ENCODE data around the gene AKR1A1.
"Not testable (repeated sequence)": the region's sequence is repeated elsewhere in the genome, so short reads cannot be mapped to it uniquely, and the experiment has no call there.

AKR1A1 gene

DNA sequence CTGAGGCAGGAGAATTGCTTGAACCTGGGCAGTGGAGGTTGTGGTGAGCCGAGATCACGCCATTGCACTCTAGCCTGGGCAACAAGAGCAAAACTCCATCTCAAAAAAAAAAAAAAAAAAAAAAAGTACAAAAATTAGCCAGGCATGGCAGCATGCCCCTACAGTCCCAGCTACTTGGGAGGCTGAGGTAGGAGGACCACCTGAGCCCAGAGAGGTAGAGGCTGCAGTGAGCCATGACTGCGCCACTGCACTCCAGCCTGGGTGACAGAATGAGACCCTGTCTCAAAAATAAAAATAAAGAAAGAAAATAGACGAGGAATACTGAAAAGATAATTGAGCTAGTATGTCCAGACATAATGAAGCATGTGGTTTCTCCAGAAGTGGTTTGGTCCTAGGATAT lies 32.3 kb upstream of the AKR1A1 start:
- H3K4me1 ChIP-seq (ENCODE audit: insufficient read depth, low read length); H3K9me3 ChIP-seq (ENCODE audit: control insufficient read depth, insufficient read depth, low read length); H3K9ac ChIP-seq (ENCODE audit: low read depth, low read length): not testable (repeated sequence)
- peaks cover 40% of the 10 kb centered on the region for H3K36me3 ChIP-seq (ENCODE audit: insufficient read depth, low read length)

GRCh38 chr1:45518910-45519309 lies 31.7 kb upstream of the AKR1A1 start:
- Histone ChIP-seq H3K36me3 (ENCODE audit: insufficient read depth, low read length) (peaks cover 40% of the 10 kb centered on the region), H3K4me1 (ENCODE audit: insufficient read depth, low read length) (0 out of 2 replicates have a peak, but pooled peaks cover 4% of the 10 kb centered on the region), H3K9ac (ENCODE audit: low read depth, low read length) (peak overlapping the region; percentile 2; the same call in 1 of the 2 replicates), H3K9me3 (ENCODE audit: control insufficient read depth, insufficient read depth, low read length) (no peaks in the 10 kb centered on the region)

DNA sequence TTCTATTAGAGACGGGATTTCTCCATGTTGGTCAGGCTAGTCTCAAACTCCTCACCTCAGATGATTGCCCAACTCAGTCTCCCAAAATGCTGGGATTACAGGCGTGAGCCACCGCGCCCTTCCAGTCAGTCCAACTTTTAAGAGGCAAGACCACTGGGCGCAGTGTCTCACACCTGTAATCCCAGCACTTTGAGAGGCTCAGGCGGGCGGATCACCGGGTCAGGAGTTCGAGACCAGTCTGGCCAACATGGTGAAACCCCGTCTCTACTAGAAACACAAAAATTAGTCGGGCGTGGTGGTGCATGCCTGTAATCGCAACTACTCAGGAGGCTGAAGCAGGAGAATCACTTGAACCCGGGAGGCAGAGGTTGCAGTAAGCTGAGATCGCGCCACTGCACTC lies 30.9 kb upstream of the AKR1A1 start:
- peak overlapping the region; percentile 96; the same call in 1 of the 2 replicates for H3K9ac ChIP-seq (ENCODE audit: low read depth, low read length)
- H3K4me1 ChIP-seq (ENCODE audit: insufficient read depth, low read length); H3K9me3 ChIP-seq (ENCODE audit: control insufficient read depth, insufficient read depth, low read length): not testable (repeated sequence)
- H3K36me3 ChIP-seq (ENCODE audit: insufficient read depth, low read length): peaks cover 31% of the 10 kb centered on the region

DNA sequence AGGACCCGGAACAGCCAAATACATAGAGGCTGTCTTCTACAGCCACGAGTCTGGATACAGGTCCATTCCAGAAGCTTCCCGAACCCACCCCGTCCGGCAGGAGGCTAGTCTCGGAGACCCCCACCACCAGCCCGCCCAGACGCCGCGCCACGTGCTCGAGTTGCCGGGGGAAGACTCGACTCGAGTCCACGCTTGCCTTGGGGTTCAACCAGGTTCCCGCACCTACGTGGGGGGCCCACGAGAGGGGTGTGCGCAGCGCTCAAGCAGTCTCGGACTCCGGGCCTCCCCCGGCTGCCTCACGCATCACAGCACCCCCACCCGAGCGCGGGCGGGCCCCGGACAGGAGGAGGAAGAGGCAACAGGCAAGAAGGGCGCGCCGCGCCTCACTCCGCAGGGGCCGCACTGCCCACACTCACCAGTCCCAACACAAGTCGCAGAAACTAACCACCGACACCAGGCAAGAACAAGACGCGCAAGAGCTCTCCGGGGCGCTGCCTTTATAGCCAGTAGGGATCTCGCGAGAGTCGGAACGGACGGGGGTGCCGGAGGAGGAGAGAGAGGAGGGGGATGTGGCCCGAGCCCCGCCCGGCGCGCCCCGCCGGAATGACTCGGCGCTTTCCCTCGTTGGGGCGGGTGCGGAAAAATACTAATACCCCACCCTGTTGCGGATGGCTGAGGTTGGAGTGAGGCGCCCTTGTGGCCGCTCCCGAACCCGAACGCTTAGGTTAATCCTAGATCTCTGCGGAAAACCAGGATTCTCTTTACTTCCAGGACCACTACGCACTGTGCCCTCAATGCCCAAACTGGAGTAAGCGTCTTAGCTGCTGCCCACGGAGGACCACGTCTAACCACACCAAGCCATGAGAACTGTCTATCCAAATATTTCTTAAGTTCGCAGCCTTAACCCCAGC lies 29.0 kb upstream of the AKR1A1 start, which contains the start of gene PRDX1:
PRDX1 (minus strand) TSS at position 472 of the 911 bp plus-strand sequence. CDS start 2,841 bp downstream, outside the sequence.
- Histone ChIP-seq H3K36me3 (ENCODE audit: insufficient read depth, low read length) (peaks cover 16% of the 10 kb centered on the region), H3K4me1 (ENCODE audit: insufficient read depth, low read length) (peaks cover 9% of the 10 kb centered on the region), H3K9me3 (ENCODE audit: control insufficient read depth, insufficient read depth, low read length) (no peaks in the 10 kb centered on the region), H3K9ac (ENCODE audit: low read depth, low read length) (peak within 1 kb of the TSS; percentile 96)

GRCh38 chr1:45522324-45523104 lies 28.1 kb upstream of the AKR1A1 start:
- Histone ChIP-seq H3K36me3 (ENCODE audit: insufficient read depth, low read length) (peaks cover 9% of the 10 kb centered on the region), H3K4me1 (ENCODE audit: insufficient read depth, low read length) (peaks cover 10% of the 10 kb centered on the region), H3K9me3 (ENCODE audit: control insufficient read depth, insufficient read depth, low read length) (no peaks in the 10 kb centered on the region), H3K9ac (ENCODE audit: low read depth, low read length) (peak overlapping the region; percentile 96)

GRCh38 chr1:45523516-45523915 lies 27.1 kb upstream of the AKR1A1 start:
- peaks cover 16% of the 10 kb centered on the region for H3K4me1 ChIP-seq (ENCODE audit: insufficient read depth, low read length)
- not testable (repeated sequence) for H3K9me3 ChIP-seq (ENCODE audit: control insufficient read depth, insufficient read depth, low read length); H3K9ac ChIP-seq (ENCODE audit: low read depth, low read length); H3K36me3 ChIP-seq (ENCODE audit: insufficient read depth, low read length)

- H3K9me3 ChIP-seq (ENCODE audit: control insufficient read depth, insufficient read depth, low read length); H3K9ac ChIP-seq (ENCODE audit: low read depth, low read length); H3K36me3 ChIP-seq (ENCODE audit: insufficient read depth, low read length): not testable (repeated sequence)
- H3K4me1 ChIP-seq (ENCODE audit: insufficient read depth, low read length): peaks cover 16% of the 10 kb centered on the region
Observed at GRCh38 chr1:45523975-45524374, 26.7 kb upstream of the AKR1A1 start.

- H3K9me3 ChIP-seq (ENCODE audit: control insufficient read depth, insufficient read depth, low read length): no peaks in the 10 kb centered on the region
- H3K9ac ChIP-seq (ENCODE audit: low read depth, low read length): no peak overlapping the region
- no peaks in the 10 kb centered on the region for H3K36me3 ChIP-seq (ENCODE audit: insufficient read depth, low read length)
- peaks cover 16% of the 10 kb centered on the region for H3K4me1 ChIP-seq (ENCODE audit: insufficient read depth, low read length)
Observed at GRCh38 chr1:45526135-45526644, 24.4 kb upstream of the AKR1A1 start.

DNA sequence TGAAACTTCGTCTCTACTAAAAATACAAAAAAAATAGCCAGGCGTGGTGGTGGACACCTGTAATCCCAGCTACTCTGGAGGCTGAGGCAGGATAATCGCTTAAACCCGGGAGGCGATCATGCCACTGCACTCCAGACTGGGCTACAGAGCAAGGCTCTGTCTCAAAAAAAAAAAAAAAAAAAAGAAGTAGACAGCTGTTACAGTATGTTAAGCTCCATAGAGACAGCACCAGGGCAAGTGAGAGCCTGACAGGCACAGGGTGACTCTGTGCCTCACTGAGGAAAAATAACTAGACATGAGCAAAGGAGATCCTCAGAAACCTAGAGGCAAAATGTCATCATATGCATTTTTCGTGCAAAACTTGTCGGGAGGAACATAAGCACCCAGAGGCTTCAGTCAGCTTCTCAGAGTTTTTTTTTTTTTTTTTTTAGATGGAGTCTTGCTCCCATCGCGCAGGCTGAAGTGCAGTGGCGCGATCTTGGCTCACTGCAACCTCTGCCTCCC lies 19.9 kb upstream of the AKR1A1 start:
- Histone ChIP-seq H3K9ac (ENCODE audit: low read depth, low read length) (no peak overlapping the region), H3K4me1 (ENCODE audit: insufficient read depth, low read length) (peaks cover 10% of the 10 kb centered on the region), H3K9me3 (ENCODE audit: control insufficient read depth, insufficient read depth, low read length) (no peaks in the 10 kb centered on the region), H3K36me3 (ENCODE audit: insufficient read depth, low read length) (no peaks in the 10 kb centered on the region)

- Histone ChIP-seq H3K9ac (ENCODE audit: low read depth, low read length) (no peak overlapping the region), H3K36me3 (ENCODE audit: insufficient read depth, low read length) (no peaks in the 10 kb centered on the region), H3K9me3 (ENCODE audit: control insufficient read depth, insufficient read depth, low read length) (no peaks in the 10 kb centered on the region), H3K4me1 (ENCODE audit: insufficient read depth, low read length) (peaks cover 9% of the 10 kb centered on the region)
Observed at GRCh38 chr1:45531873-45532272, 18.8 kb upstream of the AKR1A1 start.

DNA sequence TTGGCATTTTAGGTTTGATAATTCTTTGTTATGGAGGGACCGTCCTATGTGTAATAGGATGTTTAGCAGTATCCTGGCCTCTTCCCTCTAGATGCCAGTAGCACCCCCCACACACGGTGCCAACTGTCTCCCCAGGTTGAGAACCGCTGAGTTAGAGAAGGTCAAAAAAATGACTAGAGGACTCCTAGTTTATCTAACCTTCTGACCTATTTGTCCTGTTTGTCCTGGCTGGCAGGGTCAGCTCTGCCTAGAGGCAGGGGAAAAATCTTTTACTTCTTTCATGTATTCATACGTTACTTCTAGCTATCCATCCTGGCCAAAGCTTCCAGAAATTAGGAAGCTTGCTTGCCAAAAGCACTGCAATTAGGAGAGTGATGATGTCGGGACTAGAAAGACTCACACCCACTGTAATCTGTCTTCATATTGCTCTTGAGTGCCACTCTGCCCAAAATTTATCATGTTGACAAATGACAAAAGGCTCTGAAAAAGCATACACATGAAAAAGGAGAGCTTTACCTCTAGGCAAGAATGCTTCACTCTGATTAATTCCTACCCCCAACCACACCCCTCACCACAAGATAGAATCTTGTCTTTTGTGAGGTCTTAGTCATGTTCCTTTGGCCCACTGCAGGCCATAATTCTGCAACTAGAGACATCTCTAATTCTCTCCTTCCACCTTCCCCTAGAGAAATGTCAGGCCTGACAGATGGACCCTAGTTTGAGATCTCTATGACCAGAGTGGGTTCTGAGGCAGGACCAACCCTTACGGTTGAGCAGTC lies 14.4 kb upstream of the AKR1A1 start:
- Histone ChIP-seq H3K9ac (ENCODE audit: low read depth, low read length) (no peak overlapping the region), H3K36me3 (ENCODE audit: insufficient read depth, low read length) (no peaks in the 10 kb centered on the region), H3K4me1 (ENCODE audit: insufficient read depth, low read length) (peaks cover 3% of the 10 kb centered on the region; the same call in 1 of the 2 replicates), H3K9me3 (ENCODE audit: control insufficient read depth, insufficient read depth, low read length) (no peaks in the 10 kb centered on the region)

DNA sequence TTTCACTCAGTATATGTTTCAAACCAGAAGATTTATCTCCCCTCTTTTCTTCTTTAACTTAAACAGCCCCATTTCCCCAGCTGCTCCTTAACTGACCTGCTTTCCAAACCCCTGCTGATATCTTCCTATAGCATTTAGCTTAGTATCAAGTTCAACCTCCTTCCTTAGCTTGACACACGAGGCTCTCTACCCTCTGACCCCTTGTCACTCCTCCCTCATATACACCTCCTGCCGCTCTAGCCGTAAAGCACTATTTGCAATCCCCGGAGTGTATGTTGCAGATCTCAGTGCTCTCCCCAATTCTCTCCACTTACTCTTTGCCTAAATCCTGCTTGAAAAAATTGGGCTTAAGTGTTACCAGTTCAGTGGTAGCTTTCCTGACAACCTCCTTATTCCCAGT lies 13.7 kb upstream of the AKR1A1 start:
- Histone ChIP-seq H3K9me3 (ENCODE audit: control insufficient read depth, insufficient read depth, low read length) (no peaks in the 10 kb centered on the region), H3K4me1 (ENCODE audit: insufficient read depth, low read length) (peaks cover 3% of the 10 kb centered on the region; the same call in 1 of the 2 replicates), H3K9ac (ENCODE audit: low read depth, low read length) (no peak overlapping the region), H3K36me3 (ENCODE audit: insufficient read depth, low read length) (no peaks in the 10 kb centered on the region)

DNA sequence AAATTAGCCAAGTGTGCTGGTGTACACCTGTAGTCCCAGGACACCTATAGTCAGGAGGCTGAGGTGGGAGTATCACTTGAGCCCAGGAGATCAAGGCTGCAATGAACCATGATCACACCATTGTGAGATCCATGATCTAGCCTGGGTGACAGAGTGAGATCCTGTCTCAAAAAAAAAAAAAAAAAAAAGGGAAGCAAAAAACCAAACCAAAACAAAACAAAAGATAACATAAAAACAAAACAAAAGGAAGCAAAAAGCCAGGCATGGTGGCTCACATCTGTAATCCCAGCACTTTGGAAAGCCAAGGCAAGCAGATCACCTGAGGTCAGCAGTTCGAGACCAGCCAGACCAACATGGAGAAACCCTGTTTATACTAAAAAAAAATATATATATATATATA lies 9.4 kb upstream of the AKR1A1 start:
- Histone ChIP-seq H3K9me3 (ENCODE audit: control insufficient read depth, insufficient read depth, low read length) (no peaks in the 10 kb centered on the region), H3K36me3 (ENCODE audit: insufficient read depth, low read length) (no peaks in the 10 kb centered on the region), H3K4me1 (ENCODE audit: insufficient read depth, low read length) (peaks cover 7% of the 10 kb centered on the region; the same call in 1 of the 2 replicates), H3K9ac (ENCODE audit: low read depth, low read length) (no peak overlapping the region)

GRCh38 chr1:45542591-45542990 lies 8.0 kb upstream of the AKR1A1 start:
- H3K9ac ChIP-seq (ENCODE audit: low read depth, low read length): no peak overlapping the region
- no peaks in the 10 kb centered on the region for H3K9me3 ChIP-seq (ENCODE audit: control insufficient read depth, insufficient read depth, low read length)
- peaks cover 4% of the 10 kb centered on the region; the same call in 1 of the 2 replicates for H3K4me1 ChIP-seq (ENCODE audit: insufficient read depth, low read length)
- H3K36me3 ChIP-seq (ENCODE audit: insufficient read depth, low read length): no peaks in the 10 kb centered on the region
